GM12872 (cell line): Measurements from ENCODE around the gene PRR15L.

ENCODE experiments used
- TF ChIP-seq, protein P1 (sequence below): IDR thresholded peaks from 3 replicates; pipeline ENCODE4 v1.5.1; 2011; ENCODE audit warnings: low read depth, mild to moderate bottlenecking, low read length, moderate library complexity; ENCODE audit not compliant: insufficient read depth

PRR15L gene

DNA sequence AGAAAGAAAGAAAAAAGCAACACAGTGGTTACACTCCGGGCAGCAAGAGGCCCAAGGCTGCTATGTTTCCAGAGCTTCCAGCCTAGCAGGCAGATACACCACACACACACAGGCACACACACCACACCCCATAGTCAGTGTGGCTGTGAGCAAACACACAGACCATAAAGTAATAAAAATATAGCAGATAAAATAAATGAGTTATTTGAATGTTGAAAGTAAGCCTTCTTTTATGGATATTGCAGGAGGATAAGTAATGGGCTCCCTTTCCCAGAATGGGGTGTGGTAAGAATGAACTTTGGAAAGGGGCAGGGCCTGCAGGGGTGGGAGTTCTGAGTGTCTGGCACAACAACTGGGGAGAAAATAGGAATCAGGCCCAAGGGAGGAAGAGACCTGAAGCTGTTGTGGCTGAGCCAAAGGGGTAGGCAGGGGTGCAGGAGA, 8.4 kb upstream of the PRR15L start:
- TF ChIP-seq, protein P1, sequence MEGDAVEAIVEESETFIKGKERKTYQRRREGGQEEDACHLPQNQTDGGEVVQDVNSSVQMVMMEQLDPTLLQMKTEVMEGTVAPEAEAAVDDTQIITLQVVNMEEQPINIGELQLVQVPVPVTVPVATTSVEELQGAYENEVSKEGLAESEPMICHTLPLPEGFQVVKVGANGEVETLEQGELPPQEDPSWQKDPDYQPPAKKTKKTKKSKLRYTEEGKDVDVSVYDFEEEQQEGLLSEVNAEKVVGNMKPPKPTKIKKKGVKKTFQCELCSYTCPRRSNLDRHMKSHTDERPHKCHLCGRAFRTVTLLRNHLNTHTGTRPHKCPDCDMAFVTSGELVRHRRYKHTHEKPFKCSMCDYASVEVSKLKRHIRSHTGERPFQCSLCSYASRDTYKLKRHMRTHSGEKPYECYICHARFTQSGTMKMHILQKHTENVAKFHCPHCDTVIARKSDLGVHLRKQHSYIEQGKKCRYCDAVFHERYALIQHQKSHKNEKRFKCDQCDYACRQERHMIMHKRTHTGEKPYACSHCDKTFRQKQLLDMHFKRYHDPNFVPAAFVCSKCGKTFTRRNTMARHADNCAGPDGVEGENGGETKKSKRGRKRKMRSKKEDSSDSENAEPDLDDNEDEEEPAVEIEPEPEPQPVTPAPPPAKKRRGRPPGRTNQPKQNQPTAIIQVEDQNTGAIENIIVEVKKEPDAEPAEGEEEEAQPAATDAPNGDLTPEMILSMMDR, result no peak

DNA sequence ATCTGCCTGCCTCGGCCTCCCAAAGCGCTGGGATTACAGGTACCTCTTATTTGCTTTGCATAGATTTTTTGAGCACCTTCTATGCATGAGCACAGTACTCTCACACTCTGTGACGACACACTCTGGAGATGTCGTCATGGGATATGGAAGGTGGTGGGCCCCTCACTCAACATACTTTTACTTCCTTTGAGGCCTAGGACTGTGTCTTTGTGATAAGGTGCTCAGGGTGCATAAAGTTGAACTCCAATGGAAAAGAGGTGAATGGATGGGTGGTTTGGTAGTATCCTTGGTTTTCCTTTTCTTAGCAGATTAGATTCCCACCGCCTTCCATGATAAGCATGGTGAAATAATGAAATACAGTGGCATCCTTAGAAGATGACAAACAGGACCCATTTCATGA, 7.2 kb upstream of the PRR15L start:
- TF ChIP-seq, protein P1, result no peak

DNA sequence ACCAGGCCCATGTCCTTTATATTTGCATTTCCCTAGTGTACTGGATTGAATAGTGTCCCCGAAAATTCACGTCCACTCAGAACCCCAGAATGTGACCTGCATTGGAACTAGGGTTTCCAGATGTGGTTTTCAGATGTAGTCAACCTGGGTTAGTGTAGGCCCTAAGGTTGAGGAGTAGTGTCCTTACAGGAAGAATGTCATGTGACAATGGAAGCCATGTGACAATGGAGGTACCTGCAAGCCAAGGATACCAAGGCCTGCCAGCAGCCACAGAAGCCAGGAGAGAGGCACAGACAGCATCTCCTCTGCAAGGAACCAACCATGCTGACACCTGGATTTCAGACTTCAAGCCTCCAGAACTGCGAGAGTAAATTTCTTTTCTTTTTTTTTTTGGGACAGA, 5.2 kb upstream of the PRR15L start:
- TF ChIP-seq, protein P1, result no peak

DNA sequence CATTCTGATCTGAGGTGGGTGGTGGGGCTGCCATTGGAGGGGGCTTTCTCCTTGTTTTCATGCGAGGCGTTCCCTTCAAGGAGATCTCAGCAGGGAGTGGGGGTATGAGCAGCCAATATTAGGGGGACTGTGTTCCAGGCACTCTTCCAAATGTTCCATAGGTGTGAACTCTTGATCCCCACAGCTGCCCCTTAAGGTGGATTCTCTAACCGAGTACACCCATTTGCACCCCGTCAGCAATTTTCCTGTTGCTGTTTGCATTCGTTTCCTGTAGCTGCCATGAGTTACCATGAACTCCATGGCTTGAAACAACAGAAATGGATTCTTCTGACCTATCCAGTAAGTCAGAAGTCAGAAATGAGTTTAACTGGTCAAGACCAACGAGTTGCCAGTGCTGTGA, 3.7 kb upstream of the PRR15L start:
- TF ChIP-seq, protein P1, result no peak

DNA sequence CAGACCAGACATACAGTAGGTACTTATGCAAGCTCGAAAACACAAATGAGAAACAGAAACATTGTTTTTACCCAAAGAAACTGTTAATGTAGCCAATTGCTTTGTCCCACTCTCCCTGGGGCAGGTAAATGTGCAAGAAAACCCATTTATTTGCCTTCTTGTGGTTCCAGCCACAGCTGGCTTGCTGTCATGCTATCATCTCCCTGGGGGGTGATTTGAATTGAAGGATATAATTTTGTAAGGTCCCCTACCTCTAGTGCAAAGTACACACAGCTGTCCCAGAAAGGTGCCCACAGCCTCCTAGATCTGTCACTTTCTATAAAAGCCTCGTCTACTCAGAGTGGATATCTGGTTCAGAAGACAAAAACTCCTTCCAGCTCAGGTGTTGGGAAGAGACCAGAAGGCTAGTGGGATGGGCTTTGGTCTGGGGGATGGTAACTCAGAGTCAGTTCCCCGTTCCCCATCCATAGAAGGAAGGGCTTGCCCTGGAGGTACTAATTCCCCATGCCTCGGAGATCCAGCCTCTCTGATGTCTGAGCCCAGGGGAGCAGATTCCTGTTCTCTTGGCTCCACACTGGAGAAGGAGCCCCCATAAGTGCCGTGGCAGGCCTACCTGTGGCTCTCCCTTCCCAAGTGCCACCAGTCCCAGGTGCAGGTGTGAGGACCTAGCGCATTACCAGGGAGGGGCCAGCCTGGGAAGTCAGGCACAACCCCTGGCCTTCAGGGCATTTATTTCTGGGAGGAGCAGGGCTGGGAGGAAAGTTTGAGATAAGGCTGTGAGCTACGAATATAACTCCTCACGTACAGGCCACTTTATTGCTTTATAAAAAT, 2.4 kb upstream of the PRR15L start:
- TF ChIP-seq, protein P1, result no peak

DNA sequence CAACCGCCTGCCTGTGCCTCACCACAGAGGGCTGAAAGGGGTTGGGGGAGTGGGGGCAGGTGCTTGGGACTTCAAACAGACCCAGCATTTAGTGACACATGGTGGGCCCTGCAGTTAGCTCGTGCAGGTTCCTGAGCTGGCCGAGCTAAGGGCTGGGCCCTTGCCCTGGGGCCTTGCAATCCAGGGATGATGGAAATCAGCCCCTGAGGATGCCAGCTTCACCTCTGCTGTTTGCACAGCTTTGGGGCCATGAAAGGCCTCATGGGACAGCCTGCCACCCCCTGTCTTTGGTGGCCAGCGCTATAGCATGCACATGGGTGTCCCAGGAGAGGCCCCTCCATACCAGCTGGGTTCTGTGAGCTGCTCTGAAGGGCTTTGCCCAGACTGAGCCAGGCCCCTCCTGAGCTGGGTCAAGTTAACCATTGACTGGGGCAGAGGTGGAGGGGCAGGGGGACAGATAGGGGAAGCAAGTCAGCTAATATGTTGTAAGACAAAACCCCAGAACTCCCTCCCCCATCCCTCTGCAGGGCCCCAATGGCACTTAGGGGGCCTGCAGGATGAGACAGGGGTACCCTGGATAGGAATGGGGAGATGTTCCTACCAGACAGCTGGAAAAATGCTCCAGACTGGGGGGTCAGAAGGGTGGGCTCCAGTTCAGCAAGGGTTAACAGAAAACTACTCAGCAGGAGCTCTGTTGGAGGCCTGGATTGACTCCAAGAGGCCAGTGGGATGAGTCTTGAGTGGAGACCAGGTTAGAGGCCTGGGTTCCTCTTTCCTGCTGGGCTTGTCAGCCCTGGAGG, 692 bp downstream of the PRR15L start:
- TF ChIP-seq, protein P1, result no peak

DNA sequence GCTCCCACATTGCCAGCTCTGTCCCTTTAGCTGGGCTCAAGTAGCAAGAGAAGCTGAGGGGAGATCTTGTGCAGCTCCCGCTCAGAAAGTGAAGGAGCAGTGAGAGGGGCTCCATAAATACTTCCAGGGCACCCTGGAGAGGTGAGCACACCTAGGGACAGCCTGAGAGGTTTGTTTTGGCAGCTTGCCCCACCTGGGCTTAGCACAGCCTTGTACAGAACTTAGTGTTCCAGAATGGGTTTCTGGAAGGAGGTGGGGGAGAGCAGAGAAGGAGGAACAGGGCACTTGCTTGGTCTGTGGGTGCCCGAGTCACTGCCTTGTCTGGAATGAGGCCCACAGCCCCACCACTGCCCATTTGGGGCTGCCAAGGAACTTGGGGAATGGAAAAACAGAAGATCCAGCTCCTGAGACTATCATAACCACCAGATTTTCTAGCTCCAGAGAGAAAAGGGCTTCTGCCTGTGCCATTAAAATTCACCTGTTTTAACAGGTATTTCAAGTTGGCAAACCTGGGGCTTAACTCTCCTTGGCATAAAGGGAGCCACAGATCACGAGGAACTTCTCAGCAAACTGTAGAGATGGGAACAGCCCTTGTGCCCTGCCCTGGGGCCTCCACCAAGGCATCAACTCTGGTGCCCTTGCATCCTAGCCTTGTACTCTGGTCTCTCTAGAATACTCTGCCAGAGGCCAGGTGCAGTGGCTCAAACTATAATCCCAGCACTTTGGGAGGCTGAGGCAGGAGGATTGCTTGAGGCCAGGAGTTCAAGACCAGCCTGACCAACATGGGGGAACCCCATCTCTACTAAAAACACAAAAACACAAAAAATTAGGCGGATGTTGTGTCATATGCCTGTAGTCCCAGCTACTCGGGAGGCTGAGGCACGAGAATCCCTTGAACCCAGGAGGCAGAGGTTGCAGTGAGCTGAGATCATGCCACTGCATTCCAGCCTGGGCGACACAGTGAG, 1.9 kb downstream of the PRR15L start:
- TF ChIP-seq, protein P1, result no peak
